Lower lobe of right lung (tissue), 2 donors: Measurements from ENCODE around the gene ANKRD44. TPM values are rescaled to one million over a fixed set of nuclear protein-coding genes. Genes with fewer than 3 reads are reported as not detected.
A peak's percentile ranks its signal among the peaks of the same experiment; 100 is the strongest.

Source experiments
- ATAC-seq, 2 donors: fragments of 200-7000 bp; cut with Tn5 transposase; one replicate each; pipeline ENCODE4 v1.9.1; 2020 to 2022; ENCODE audit warnings: mild to moderate bottlenecking in 2 of 2, moderate library complexity in 2 of 2
- DNase-seq: peaks from one replicate; pipeline ENCODE4 v3.0.0-alpha.2; 2020
- H3K27ac ChIP-seq: fragments of 200-600 bp; one replicate; pipeline ENCODE4 v1.8.0; 2022
- H3K27me3 ChIP-seq: fragments of 200-600 bp; one replicate; pipeline ENCODE4 v1.8.0; 2022; ENCODE audit warnings: low read depth
- H3K36me3 ChIP-seq: fragments of 200-600 bp; one replicate; pipeline ENCODE4 v1.8.0; 2022; ENCODE audit warnings: mild to moderate bottlenecking
- H3K4me1 ChIP-seq: fragments of 200-600 bp; one replicate; pipeline ENCODE4 v1.8.0; 2022
- H3K4me3 ChIP-seq: fragments of 200-600 bp; one replicate; pipeline ENCODE4 v1.8.0; 2022; ENCODE audit warnings: mild to moderate bottlenecking
- H3K9me3 ChIP-seq: fragments of 200-600 bp; one replicate; pipeline ENCODE4 v1.8.0; 2022
- CTCF ChIP-seq: fragments of 200-600 bp; IDR thresholded peaks from one replicate; pipeline ENCODE4 v1.8.0; 2022; ENCODE audit warnings: antibody characterized with exemption, mild to moderate bottlenecking
- intact Hi-C: fragments of 100-400 bp; cut with DNase I; formaldehyde crosslinking; loops from one replicate; pipeline ENCODE4 v1.11.0; 2022
- total RNA-seq: library from RNA; stranded (reverse); fragmentation: NEBNext Ultra II Directional; extraction: Animal tissue kit (Norgen Biotek cat#: 25700); gene quantifications from one replicate; pipeline ENCODE4 v1.2.1, GENCODE V29; 2021
- donor health status: DM: no; HTN: yes; CAD: no; lungs with severe emphysema.

The ANKRD44 gene
- total RNA-seq, 1 donor from 2014 or later = 58.7 TPM

- Histone ChIP-seq H3K36me3 (no peaks in the 10 kb centered on the region), H3K4me1 (peaks cover 47% of the 10 kb centered on the region), H3K27me3 (no peaks in the 10 kb centered on the region), H3K9me3 (no peaks in the 10 kb centered on the region), H3K27ac (no peak overlapping the region), H3K4me3 (no peak overlapping the region)
- intact Hi-C loops = no loop called here
- ATAC-seq = peak in 1 of 2 donors; percentile 30
- no peak for DNase-seq
- TF ChIP-seq CTCF = no peak
Observed at GRCh38 chr2:197278799-197279763, 31.5 kb downstream of the ANKRD44 start.

GRCh38 chr2:197277794-197278193 lies 32.8 kb downstream of the ANKRD44 start:
- H3K27ac ChIP-seq = no peak overlapping the region
- intact Hi-C loops = no loop called here

GRCh38 chr2:197276156-197276555 lies 34.4 kb downstream of the ANKRD44 start:
- no peak for ATAC-seq
- Histone ChIP-seq H3K27ac (no peak overlapping the region), H3K36me3 (no peaks in the 10 kb centered on the region), H3K9me3 (no peaks in the 10 kb centered on the region), H3K4me3 (no peak overlapping the region), H3K4me1 (peaks cover 54% of the 10 kb centered on the region), H3K27me3 (no peaks in the 10 kb centered on the region)
- intact Hi-C loops = no loop called here
- no peak for TF ChIP-seq CTCF
- no peak for DNase-seq

More at GRCh38 chr2:197277794-197278193, 32.8 kb downstream of the ANKRD44 start:
- H3K36me3 ChIP-seq = no peaks in the 10 kb centered on the region
- H3K9me3 ChIP-seq = no peaks in the 10 kb centered on the region
- peaks cover 58% of the 10 kb centered on the region for H3K4me1 ChIP-seq
- DNase-seq (no peak), ATAC-seq (no peak)
- no peaks in the 10 kb centered on the region for H3K27me3 ChIP-seq
- no peak overlapping the region for H3K4me3 ChIP-seq
- no peak for TF ChIP-seq CTCF

- Histone ChIP-seq H3K27ac (no peak overlapping the region), H3K36me3 (no peaks in the 10 kb centered on the region), H3K4me3 (no peak overlapping the region), H3K9me3 (no peaks in the 10 kb centered on the region), H3K27me3 (no peaks in the 10 kb centered on the region), H3K4me1 (peaks cover 49% of the 10 kb centered on the region)
- no peak for ATAC-seq
- intact Hi-C loops = no loop called here
- TF ChIP-seq CTCF = no peak
- no peak for DNase-seq
Observed at GRCh38 chr2:197274937-197275336, 35.6 kb downstream of the ANKRD44 start.

- Histone ChIP-seq H3K27me3 (no peaks in the 10 kb centered on the region), H3K4me1 (peaks cover 49% of the 10 kb centered on the region), H3K9me3 (no peaks in the 10 kb centered on the region), H3K4me3 (no peak overlapping the region), H3K36me3 (no peaks in the 10 kb centered on the region), H3K27ac (no peak overlapping the region)
- DNase-seq (no peak), ATAC-seq (no peak)
- intact Hi-C loops = no loop called here
- no peak for TF ChIP-seq CTCF
Observed at GRCh38 chr2:197274349-197274748, 36.2 kb downstream of the ANKRD44 start.
